ENCODE measurements around the gene BRI3. TPM values are rescaled to one million over a fixed set of nuclear protein-coding genes. Genes with fewer than 3 reads are reported as not detected.
A peak's percentile ranks its signal among the peaks of the same experiment; 100 is the strongest.

Gene BRI3
- total and polyA plus RNA-seq, 11 donors, result 51.0 to 274 (median 229) TPM

GRCh38 chr7:98266840-98267239 lies 14.6 kb upstream of the BRI3 start:
- no peaks in the 10 kb centered on the region for H3K9me3 ChIP-seq
- no peak overlapping the region for H3K4me3 ChIP-seq
- intact Hi-C loops (cut with DNase I), result no loop called here
- ATAC-seq (no peak), DNase-seq (no peak)
- TF ChIP-seq POLR2A (IDR thresholded peaks at IDR 0.05) (no peak), CTCF (IDR thresholded peaks at IDR 0.05) (peak in 9 of 12 donors; percentile 15 to 45 (median 22))
- WGBS, 4 donors, result 45 to 96% (median 82%) methylated on average over 2 of the region's 2 CpGs
- H3K27me3 ChIP-seq, result no peaks in the 10 kb centered on the region
- no peaks in the 10 kb centered on the region for H3K4me1 ChIP-seq
- H3K36me3 ChIP-seq, result peaks cover 0 to 8% (median 0%) of the 10 kb centered on the region in 9 donors
- no peak overlapping the region for H3K27ac ChIP-seq

GRCh38 chr7:98267303-98267702 lies 14.2 kb upstream of the BRI3 start:
- intact Hi-C loops (cut with DNase I), result no loop called here
- TF ChIP-seq CTCF (IDR thresholded peaks at IDR 0.05), result no peak
- TF ChIP-seq POLR2A (IDR thresholded peaks at IDR 0.05), result no peak
- Histone ChIP-seq H3K27ac (no peak overlapping the region), H3K27me3 (no peaks in the 10 kb centered on the region), H3K36me3 (peaks cover 0 to 7% (median 0%) of the 10 kb centered on the region in 9 donors), H3K4me1 (no peaks in the 10 kb centered on the region), H3K4me3 (no peak overlapping the region), H3K9me3 (no peaks in the 10 kb centered on the region)
- no peak for DNase-seq
- no peak for ATAC-seq
- 74 to 93% (median 82%) methylated on average over 3 of the region's 3 CpGs for WGBS, 4 donors

GRCh38 chr7:98276241-98276761 lies 5.2 kb upstream of the BRI3 start:
- Histone ChIP-seq H3K9me3 (no peaks in the 10 kb centered on the region), H3K27me3 (no peaks in the 10 kb centered on the region), H3K27ac (peak overlapping the region in 3 of 12 donors; percentile 29 to 62 (median 60)), H3K4me3 (no peak overlapping the region), H3K4me1 (peaks cover 0 to 22% (median 5%) of the 10 kb centered on the region in 12 donors), H3K36me3 (no peaks in the 10 kb centered on the region)
- DNase-seq (no peak), ATAC-seq (no peak)
- 63 to 69% (median 64%) methylated on average over 5 of the region's 5 CpGs for WGBS, 4 donors
- intact Hi-C loops (cut with DNase I), result no loop called here
- TF ChIP-seq POLR2A (IDR thresholded peaks at IDR 0.05) (no peak), CTCF (IDR thresholded peaks at IDR 0.05) (no peak)

DNA sequence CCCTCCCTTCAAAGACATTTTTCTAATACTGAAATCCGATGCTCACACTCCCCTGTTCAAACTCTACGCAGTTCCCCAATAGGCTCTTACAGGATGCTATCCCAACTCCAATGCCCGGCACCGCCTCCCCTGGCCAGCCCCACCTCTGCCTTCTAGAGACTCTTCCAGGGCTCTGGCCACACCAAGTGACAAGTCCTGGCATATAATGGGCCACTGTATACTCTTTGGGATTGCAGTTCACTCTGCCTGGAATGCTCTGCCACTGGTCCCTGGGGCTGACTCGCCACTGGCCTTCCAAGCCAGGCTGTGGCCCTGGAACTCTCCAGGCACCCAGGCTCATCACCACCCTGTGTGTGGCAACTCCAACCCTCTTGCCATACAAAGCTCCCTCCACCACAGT lies 3.1 kb upstream of the BRI3 start:
- TF ChIP-seq POLR2A (IDR thresholded peaks at IDR 0.05), result no peak
- no peak for TF ChIP-seq CTCF (IDR thresholded peaks at IDR 0.05)
- Histone ChIP-seq H3K36me3 (peaks cover 0 to 6% (median 0%) of the 10 kb centered on the region in 9 donors), H3K27me3 (no peaks in the 10 kb centered on the region), H3K4me3 (no peak overlapping the region), H3K27ac (no peak overlapping the region), H3K9me3 (no peaks in the 10 kb centered on the region), H3K4me1 (peaks cover 0 to 28% (median 12%) of the 10 kb centered on the region in 12 donors)
- intact Hi-C loops (cut with DNase I), result no loop called here
- ATAC-seq (no peak), DNase-seq (no peak)
- 93 to 97% (median 95%) methylated on average over 5 of the region's 5 CpGs for WGBS, 4 donors

All from heart left ventricle (tissue), 16 donors.